Trophoblast cell (in vitro differentiated cells and primary cell): ENCODE data around the gene SNRNP70. TPM values are rescaled to one million over a fixed set of nuclear protein-coding genes. Genes with fewer than 3 reads are reported as not detected.
"Not testable (repeated sequence)": the region's sequence is repeated elsewhere in the genome, so short reads cannot be mapped to it uniquely, and the experiment has no call there.

Experiments used
- DNase-seq, 2 donors: peaks; one replicate each; pipeline ENCODE4 v3.0.0-alpha.2; 2016
- H2AFZ ChIP-seq: 2 replicates; pipeline ENCODE4 v1.6.1; 2013; ENCODE audit warnings: low read length, moderate library complexity, mild to moderate bottlenecking; ENCODE audit not compliant: insufficient read depth, poor library complexity
- H2AK5ac ChIP-seq: 2 replicates; pipeline ENCODE4 v1.6.1; 2013; ENCODE audit warnings: mild to moderate bottlenecking, low read length
- H2BK120ac ChIP-seq: 2 replicates; pipeline ENCODE4 v1.6.1; 2013; ENCODE audit warnings: low read length, mild to moderate bottlenecking, moderate library complexity; ENCODE audit not compliant: insufficient read depth, poor library complexity
- H2BK12ac ChIP-seq: 2 replicates; pipeline ENCODE4 v1.6.1; 2013; ENCODE audit warnings: mild to moderate bottlenecking, low read length, moderate library complexity
- H2BK5ac ChIP-seq: 2 replicates; pipeline ENCODE4 v1.6.1; 2013; ENCODE audit warnings: low read length, low read depth, moderate library complexity, mild to moderate bottlenecking; ENCODE audit not compliant: poor library complexity
- H3K14ac ChIP-seq: 2 replicates; pipeline ENCODE4 v1.6.1; 2013; ENCODE audit warnings: mild to moderate bottlenecking, low read length
- H3K18ac ChIP-seq: 2 replicates; pipeline ENCODE4 v1.6.1; 2013; ENCODE audit warnings: mild to moderate bottlenecking, low read length
- H3K23ac ChIP-seq: 2 replicates; pipeline ENCODE4 v1.6.1; 2013; ENCODE audit warnings: low read length
- H3K27ac ChIP-seq: 2 replicates; pipeline ENCODE4 v1.5.1; 2013; ENCODE audit warnings: low read depth, mild to moderate bottlenecking, inconsistent platforms, low read length, moderate library complexity
- H3K27me3 ChIP-seq: 2 replicates; pipeline ENCODE4 v1.6.1; 2013; ENCODE audit warnings: inconsistent platforms, mild to moderate bottlenecking, low read length, moderate library complexity; ENCODE audit not compliant: insufficient read depth
- H3K36me3 ChIP-seq, 2 experiments: 1 replicate in 1 of 2; 2 replicates in 1 of 2; pipeline ENCODE4 v1.6.1; 2013; ENCODE audit warnings: low read length in 2 of 2, mild to moderate bottlenecking in 2 of 2, moderate library complexity in 1 of 2; ENCODE audit not compliant: insufficient read depth in 2 of 2, control insufficient read depth in 1 of 2
- H3K4ac ChIP-seq: 2 replicates; pipeline ENCODE4 v1.6.1; 2013; ENCODE audit warnings: low read depth, mild to moderate bottlenecking, low read length, moderate library complexity
- H3K4me1 ChIP-seq, 2 experiments: 1 replicate in 1 of 2; 2 replicates in 1 of 2; pipeline ENCODE4 v1.6.1; 2013; ENCODE audit warnings: low read length in 2 of 2, mild to moderate bottlenecking in 2 of 2, moderate library complexity in 1 of 2; ENCODE audit not compliant: insufficient read depth in 2 of 2, control insufficient read depth in 1 of 2
- H3K4me2 ChIP-seq: 2 replicates; pipeline ENCODE4 v1.6.1; 2013; ENCODE audit warnings: inconsistent platforms, mild to moderate bottlenecking, low read length, moderate library complexity
- H3K4me3 ChIP-seq: 2 replicates; pipeline ENCODE4 v1.5.1; 2013; ENCODE audit warnings: mild to moderate bottlenecking, low read depth, low read length, inconsistent platforms
- H3K79me1 ChIP-seq: one replicate; pipeline ENCODE4 v1.6.1; 2013; ENCODE audit warnings: low read length
- H3K79me2 ChIP-seq: 2 replicates; pipeline ENCODE4 v1.6.1; 2013; ENCODE audit warnings: low read length, mild to moderate bottlenecking; ENCODE audit not compliant: control insufficient read depth, insufficient read depth, poor library complexity
- H3K9ac ChIP-seq: 2 replicates; pipeline ENCODE4 v1.6.1; 2013; ENCODE audit warnings: mild to moderate bottlenecking, low read length
- H3K9me3 ChIP-seq: 2 replicates; pipeline ENCODE4 v1.6.1; 2013; ENCODE audit warnings: low read depth, mild to moderate bottlenecking, control low read depth, inconsistent platforms, low read length; ENCODE audit not compliant: insufficient read depth
- H4K12ac ChIP-seq: 2 replicates; pipeline ENCODE4 v1.6.1; 2013; ENCODE audit warnings: low read depth, mild to moderate bottlenecking, low read length, moderate library complexity
- H4K8ac ChIP-seq: 2 replicates; pipeline ENCODE4 v1.6.1; 2013; ENCODE audit warnings: low read depth, mild to moderate bottlenecking, low read length, moderate library complexity
- H4K91ac ChIP-seq: one replicate; pipeline ENCODE4 v1.6.1; 2013; ENCODE audit warnings: low read depth, mild to moderate bottlenecking, low read length, moderate library complexity
- WGBS: extraction: QIAGEN DNeasy Blood & Tissue Kit; methylation state at CpG from one replicate; pipeline ENCODE4 v1.1.7; 2013; ENCODE audit warnings: missing lambda C conversion rate; ENCODE audit not compliant: insufficient read length, insufficient coverage; ENCODE audit errors: extremely low coverage; 5-methylcytosine and 5-hydroxymethylcytosine counted together
- polyA plus RNA-seq: library from polyadenylated mRNA; stranded (reverse); fragments of 200-250 nt; gene quantifications from 2 replicates; pipeline ENCODE4 v1.2.3, GENCODE V29; 2013

SNRNP70 gene, protein sequence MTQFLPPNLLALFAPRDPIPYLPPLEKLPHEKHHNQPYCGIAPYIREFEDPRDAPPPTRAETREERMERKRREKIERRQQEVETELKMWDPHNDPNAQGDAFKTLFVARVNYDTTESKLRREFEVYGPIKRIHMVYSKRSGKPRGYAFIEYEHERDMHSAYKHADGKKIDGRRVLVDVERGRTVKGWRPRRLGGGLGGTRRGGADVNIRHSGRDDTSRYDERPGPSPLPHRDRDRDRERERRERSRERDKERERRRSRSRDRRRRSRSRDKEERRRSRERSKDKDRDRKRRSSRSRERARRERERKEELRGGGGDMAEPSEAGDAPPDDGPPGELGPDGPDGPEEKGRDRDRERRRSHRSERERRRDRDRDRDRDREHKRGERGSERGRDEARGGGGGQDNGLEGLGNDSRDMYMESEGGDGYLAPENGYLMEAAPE
- 265 and 271 TPM in 2 replicates for polyA plus RNA-seq

- Histone ChIP-seq H2AFZ (peak within 1 kb of the TSS; percentile 98), H4K12ac (peak within 1 kb of the TSS; percentile 99), H3K4me1 (peaks cover 6 to 8% of the 10 kb centered on the region in 2 experiments), H3K4me2 (peak within 1 kb of the TSS; percentile 87), H2BK5ac (peak within 1 kb of the TSS; percentile 95), H3K9me3 (no peaks in the 10 kb centered on the region), H3K79me1 (peaks cover 8% of the 10 kb centered on the region), H3K4me3 (peak within 1 kb of the TSS; percentile 98), H4K8ac (peak within 1 kb of the TSS; percentile 100), H2BK12ac (no peak within 1 kb of the TSS), H3K79me2 (peaks cover 19% of the 10 kb centered on the region), H3K23ac (no peak within 1 kb of the TSS), H3K27ac (peak within 1 kb of the TSS; percentile 89), H3K36me3 (peaks cover 26 to 30% of the 10 kb centered on the region in 2 experiments), H4K91ac (peak within 1 kb of the TSS; percentile 90), H2AK5ac (peak within 1 kb of the TSS; percentile 81), H3K18ac (peak within 1 kb of the TSS; percentile 100), H3K9ac (peak within 1 kb of the TSS; percentile 100), H2BK120ac (peak within 1 kb of the TSS; percentile 77), H3K14ac (peak within 1 kb of the TSS; percentile 99), H3K4ac (peak within 1 kb of the TSS; percentile 95), H3K27me3 (peaks cover 2% of the 10 kb centered on the region)
- DNase-seq = peak; percentile 100
- no CpG with 5 or more reads among the region's 89 CpGs for WGBS
These were observed at the start of gene SNRNP70 for GRCh38 chr19:49085020-49085867. TSS of gene SNRNP70 (plus strand) at chr19:49085451. CDS start at chr19:49086415, 964 bp downstream.

GRCh38 chr19:49036815-49037214, 48.4 kb upstream of the SNRNP70 start, which contains the start of gene CGB1:
TSS of gene CGB1 (minus strand) at chr19:49036895. CDS start at chr19:49036711, 184 bp downstream.
- H3K27ac ChIP-seq, H3K36me3 ChIP-seq, H3K4me2 ChIP-seq, H3K79me1 ChIP-seq, H3K9ac ChIP-seq, H3K4me3 ChIP-seq, H2AK5ac ChIP-seq, H3K4ac ChIP-seq, H3K23ac ChIP-seq, H2BK12ac ChIP-seq, H2BK5ac ChIP-seq, H2AFZ ChIP-seq, H4K12ac ChIP-seq, H4K8ac ChIP-seq, H2BK120ac ChIP-seq, H3K14ac ChIP-seq, H3K27me3 ChIP-seq, H3K9me3 ChIP-seq, H3K79me2 ChIP-seq, H4K91ac ChIP-seq, H3K4me1 ChIP-seq, H3K18ac ChIP-seq: not testable (repeated sequence)
- no CpG with 5 or more reads among the region's 18 CpGs for WGBS
- DNase-seq = peak in 1 of 2 donors; percentile 36

DNA sequence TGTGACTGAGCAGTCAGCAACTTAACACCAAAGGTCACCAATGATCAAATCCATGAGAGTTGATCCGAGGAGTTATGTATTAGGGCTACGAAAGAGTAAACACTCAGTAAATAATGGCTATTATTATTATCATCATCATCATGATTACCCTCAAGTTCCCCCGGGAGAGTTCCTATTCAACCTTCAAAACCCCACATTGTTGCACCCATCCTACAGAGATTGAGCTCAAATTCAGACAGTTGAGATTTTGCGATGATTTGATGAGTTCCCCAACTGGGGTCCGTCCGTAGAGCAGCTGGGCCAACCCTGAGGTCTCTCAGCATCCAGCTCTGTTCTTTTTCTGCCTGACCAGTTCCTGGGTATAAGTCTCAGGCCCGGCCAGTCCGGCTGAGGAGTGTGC, 47.1 kb upstream of the SNRNP70 start:
- H3K4ac ChIP-seq, H3K79me2 ChIP-seq, H3K4me2 ChIP-seq, H3K14ac ChIP-seq, H2BK12ac ChIP-seq, H2BK120ac ChIP-seq, H3K18ac ChIP-seq, H3K4me1 ChIP-seq, DNase-seq, H3K79me1 ChIP-seq, H2AK5ac ChIP-seq, H3K4me3 ChIP-seq, H3K23ac ChIP-seq, H2AFZ ChIP-seq, H3K27ac ChIP-seq, H4K12ac ChIP-seq, H3K27me3 ChIP-seq, H2BK5ac ChIP-seq, H4K8ac ChIP-seq, H3K36me3 ChIP-seq, H4K91ac ChIP-seq, H3K9ac ChIP-seq, H3K9me3 ChIP-seq: not testable (repeated sequence)
- no CpG with 5 or more reads among the region's 8 CpGs for WGBS

DNA sequence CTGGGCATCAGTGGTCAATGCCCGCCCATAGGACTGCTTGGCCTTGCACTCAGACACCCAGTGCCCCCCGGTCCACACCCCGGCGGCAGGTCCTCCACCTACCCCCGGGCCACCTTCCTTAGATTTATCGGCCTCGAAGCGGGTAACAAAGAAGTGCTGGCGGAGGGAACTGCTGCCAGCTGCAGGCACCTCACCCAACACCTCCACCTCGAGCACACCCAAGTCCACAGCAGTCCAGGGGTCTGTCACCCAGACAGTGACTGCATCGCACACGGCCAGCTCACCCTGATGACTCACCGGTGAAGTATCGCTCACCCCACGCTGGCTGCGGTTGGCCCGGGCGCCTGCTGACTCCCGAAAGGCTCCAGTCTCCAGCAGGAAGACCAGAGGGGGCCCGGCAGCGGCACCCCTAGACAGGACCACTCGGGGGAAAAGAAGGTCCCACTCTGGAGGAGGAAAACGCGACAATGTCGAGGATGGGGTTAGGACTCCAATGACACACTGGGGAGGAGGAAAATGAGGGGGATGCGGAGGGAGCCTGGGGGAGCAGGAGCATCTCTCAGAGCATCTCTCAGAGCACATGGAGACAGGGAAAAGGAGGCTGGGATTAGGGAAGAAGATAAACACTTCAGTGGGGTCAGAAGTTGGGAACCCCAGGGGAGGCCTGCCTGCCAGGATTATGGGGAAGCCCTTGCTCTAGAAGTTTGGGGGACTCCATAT, 46.5 kb upstream of the SNRNP70 start:
- not testable (repeated sequence) for H3K27ac ChIP-seq

More for the DNA sequence above, 46.5 kb upstream of the SNRNP70 start:
- H2AFZ ChIP-seq, H3K4ac ChIP-seq, DNase-seq, H3K4me2 ChIP-seq, H3K23ac ChIP-seq, H2AK5ac ChIP-seq, H3K4me1 ChIP-seq, H3K79me1 ChIP-seq, H3K4me3 ChIP-seq, H3K18ac ChIP-seq, H3K36me3 ChIP-seq, H4K12ac ChIP-seq, H3K9me3 ChIP-seq, H3K27me3 ChIP-seq, H3K79me2 ChIP-seq, H3K9ac ChIP-seq, H3K14ac ChIP-seq, H2BK12ac ChIP-seq, H2BK5ac ChIP-seq, H4K8ac ChIP-seq: not testable (repeated sequence)
- Histone ChIP-seq H2BK120ac (peak overlapping the region; percentile 22), H4K91ac (peak overlapping the region; percentile 1)
- no CpG with 5 or more reads among the region's 26 CpGs for WGBS
